CD8-positive, alpha-beta memory T cell (primary cell): Measurements from ENCODE around the gene THBD. TPM values are rescaled to one million over a fixed set of nuclear protein-coding genes. Genes with fewer than 3 reads are reported as not detected.

Experiments used
- CTCF ChIA-PET: fragments of 350-600 bp; sonication (Branson Sonifier 250); formaldehyde crosslinking; loops from one replicate; lab custom pipeline; 2021; ENCODE audit warnings: antibody characterized with exemption; lab: Charles Lee
- POLR2A ChIA-PET: fragments of 350-600 bp; sonication (Branson Sonifier 250); formaldehyde crosslinking; loops from one replicate; lab custom pipeline; 2021; ENCODE audit warnings: antibody characterized with exemption; lab: Charles Lee
- DNase-seq, 5 donors: peaks; one replicate each; pipeline versions ENCODE4 v3.0.0 to v3.0.0-alpha.2; 2020 to 2022; ENCODE audit warnings: mixed read lengths in 1 of 5
- H3K27ac ChIP-seq: one replicate; pipeline ENCODE4 v1.7.0; 2013; ENCODE audit warnings: low read depth, mild to moderate bottlenecking, low read length, moderate library complexity
- H3K27me3 ChIP-seq: 2 replicates; pipeline ENCODE4 v1.7.0; 2013; ENCODE audit warnings: low read length, mild to moderate bottlenecking; ENCODE audit not compliant: insufficient read depth, poor library complexity, severe bottlenecking
- H3K36me3 ChIP-seq: 2 replicates; pipeline ENCODE4 v1.7.0; 2013; ENCODE audit warnings: mild to moderate bottlenecking, low read length, moderate library complexity; ENCODE audit not compliant: insufficient read depth
- H3K4me1 ChIP-seq: 2 replicates; pipeline ENCODE4 v1.7.0; 2013; ENCODE audit warnings: mild to moderate bottlenecking, low read length, moderate library complexity; ENCODE audit not compliant: insufficient read depth
- H3K4me3 ChIP-seq: 2 replicates; pipeline ENCODE4 v1.7.0; 2013; ENCODE audit warnings: mild to moderate bottlenecking, low read length
- H3K9me3 ChIP-seq: 2 replicates; pipeline ENCODE4 v1.7.0; 2013; ENCODE audit warnings: mild to moderate bottlenecking, low read length
- H3K27ac Mint-ChIP-seq, 8 donors: one replicate each; pipeline ENCODE4 v1.8.0; 2020 to 2021; ENCODE audit warnings: mixed read lengths in 8 of 8, mild to moderate bottlenecking in 6 of 8, inconsistent platforms in 3 of 8, moderate library complexity in 3 of 8
- H3K27me3 Mint-ChIP-seq, 2 donors: one replicate each; pipeline ENCODE4 v1.8.0; 2020 to 2021; ENCODE audit warnings: mixed read lengths in 2 of 2, mild to moderate bottlenecking in 1 of 2, moderate library complexity in 1 of 2
- H3K36me3 Mint-ChIP-seq, 3 donors: one replicate each; pipeline ENCODE4 v1.8.0; 2020 to 2021; ENCODE audit warnings: mixed read lengths in 3 of 3, inconsistent platforms in 1 of 3, mild to moderate bottlenecking in 1 of 3
- H3K4me1 Mint-ChIP-seq, 3 donors: one replicate each; pipeline ENCODE4 v1.8.0; 2020 to 2021; ENCODE audit warnings: mixed read lengths in 3 of 3, inconsistent platforms in 1 of 3, mild to moderate bottlenecking in 1 of 3
- H3K4me3 Mint-ChIP-seq, 7 donors: one replicate each; pipeline ENCODE4 v1.8.0; 2020 to 2021; ENCODE audit warnings: mixed read lengths in 7 of 7, mild to moderate bottlenecking in 6 of 7, moderate library complexity in 4 of 7, inconsistent platforms in 2 of 7
- H3K9me3 Mint-ChIP-seq, 5 donors: one replicate each; pipeline ENCODE4 v1.8.0; 2020 to 2022; ENCODE audit warnings: mixed read lengths in 5 of 5, mild to moderate bottlenecking in 3 of 5, moderate library complexity in 2 of 5, inconsistent platforms in 1 of 5
- polyA plus RNA-seq: library from polyadenylated mRNA; unstranded; fragments of 300-500 nt; fragmentation: Illumina TruSeq; gene quantifications from one replicate; pipeline ENCODE4 v1.2.3, GENCODE V29; 2021
- total RNA-seq, 2 experiments: library from RNA; stranded (reverse); gene quantifications; one replicate each; pipeline ENCODE4 v1.2.3, GENCODE V29; 2021

The THBD gene
- total and polyA plus RNA-seq, 3 experiments from 2014 or later, result 0.13 to 0.31 TPM; not detected in 1

DNA sequence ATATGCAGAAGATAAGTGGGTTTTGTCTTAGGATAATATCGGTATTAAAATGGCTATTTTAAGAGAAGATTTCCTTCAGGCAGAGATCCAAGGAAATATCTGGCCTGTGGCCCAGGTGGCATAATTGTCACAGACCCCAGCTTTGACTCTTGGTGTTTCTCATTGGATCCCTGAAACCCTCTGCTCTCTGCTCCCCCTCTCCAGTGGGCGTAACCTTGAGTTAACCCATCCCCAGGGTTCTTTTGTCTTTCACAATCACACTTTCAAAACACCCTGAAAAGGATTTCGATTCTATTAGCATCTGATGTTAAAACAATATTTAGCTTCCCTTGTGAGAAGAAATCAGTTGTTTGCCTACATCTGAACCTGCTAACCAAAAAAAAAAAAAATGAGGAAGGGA lies 7.2 kb downstream of the THBD start:
- no peak overlapping the region for H3K4me3 ChIP-seq
- no peak for DNase-seq
- no peaks in the 10 kb centered on the region for H3K9me3 ChIP-seq
- H3K4me1 ChIP-seq, result no peaks in the 10 kb centered on the region
- no peak overlapping the region for H3K4me3 Mint-ChIP-seq
- no peaks in the 10 kb centered on the region for H3K36me3 ChIP-seq
- ChIA-PET CTCF (no interaction called here), POLR2A (no interaction called here)
- no peaks in the 10 kb centered on the region for H3K36me3 Mint-ChIP-seq
- H3K4me1 Mint-ChIP-seq, result peaks cover 0 to 4% (median 2%) of the 10 kb centered on the region in 3 donors
- peaks cover 0 to 2% (median 0%) of the 10 kb centered on the region in 5 donors for H3K9me3 Mint-ChIP-seq
- H3K27me3 Mint-ChIP-seq, result peaks cover 24 to 35% of the 10 kb centered on the region in 2 donors
- H3K27ac Mint-ChIP-seq, result no peak overlapping the region
- no peak overlapping the region for H3K27ac ChIP-seq
- no peaks in the 10 kb centered on the region for H3K27me3 ChIP-seq

DNA sequence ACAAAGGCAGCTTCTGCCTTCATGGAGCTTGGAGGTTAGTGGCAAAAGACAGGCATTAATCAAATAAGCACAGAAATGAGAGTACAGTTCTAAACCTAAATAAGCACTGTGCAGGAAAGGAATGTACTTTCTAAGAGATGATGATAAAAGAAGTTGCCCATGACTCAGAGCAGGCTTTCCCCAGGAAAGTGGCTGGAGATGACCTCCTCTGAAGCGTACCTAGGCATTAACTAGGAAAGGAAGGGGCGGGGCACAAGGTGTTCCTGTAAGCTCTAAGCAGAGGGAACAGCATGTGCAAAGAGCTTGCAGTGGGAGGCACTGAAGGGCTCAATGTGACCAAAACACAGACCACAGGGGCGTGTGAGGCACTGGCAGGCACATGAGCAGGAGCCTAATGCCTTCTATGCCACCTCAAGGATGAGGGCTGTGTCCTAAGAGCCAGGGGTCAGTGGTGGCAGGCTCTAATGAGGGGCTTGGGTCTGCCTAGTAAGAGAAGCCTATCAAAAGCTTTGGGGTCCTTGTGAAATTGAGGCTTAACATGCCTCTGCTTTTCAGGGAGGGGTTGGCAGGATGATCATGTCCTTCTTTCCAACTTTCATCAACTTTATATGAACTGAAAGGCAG lies 9.5 kb downstream of the THBD start:
- POLR2A ChIA-PET, result no interaction called here
- H3K27me3 ChIP-seq, result no peaks in the 10 kb centered on the region
- CTCF ChIA-PET, result no interaction called here
- peaks cover 0 to 5% (median 0%) of the 10 kb centered on the region in 5 donors for H3K9me3 Mint-ChIP-seq
- H3K27ac Mint-ChIP-seq, result no peak overlapping the region
- no peaks in the 10 kb centered on the region for H3K4me1 ChIP-seq
- no peaks in the 10 kb centered on the region for H3K36me3 Mint-ChIP-seq
- H3K9me3 ChIP-seq, result no peaks in the 10 kb centered on the region
- H3K4me1 Mint-ChIP-seq, result no peaks in the 10 kb centered on the region
- H3K4me3 Mint-ChIP-seq, result no peak overlapping the region
- no peak overlapping the region for H3K27ac ChIP-seq
- H3K27me3 Mint-ChIP-seq, result peaks cover 14 to 29% of the 10 kb centered on the region in 2 donors
- no peak for DNase-seq
- no peak overlapping the region for H3K4me3 ChIP-seq
- no peaks in the 10 kb centered on the region for H3K36me3 ChIP-seq

DNA sequence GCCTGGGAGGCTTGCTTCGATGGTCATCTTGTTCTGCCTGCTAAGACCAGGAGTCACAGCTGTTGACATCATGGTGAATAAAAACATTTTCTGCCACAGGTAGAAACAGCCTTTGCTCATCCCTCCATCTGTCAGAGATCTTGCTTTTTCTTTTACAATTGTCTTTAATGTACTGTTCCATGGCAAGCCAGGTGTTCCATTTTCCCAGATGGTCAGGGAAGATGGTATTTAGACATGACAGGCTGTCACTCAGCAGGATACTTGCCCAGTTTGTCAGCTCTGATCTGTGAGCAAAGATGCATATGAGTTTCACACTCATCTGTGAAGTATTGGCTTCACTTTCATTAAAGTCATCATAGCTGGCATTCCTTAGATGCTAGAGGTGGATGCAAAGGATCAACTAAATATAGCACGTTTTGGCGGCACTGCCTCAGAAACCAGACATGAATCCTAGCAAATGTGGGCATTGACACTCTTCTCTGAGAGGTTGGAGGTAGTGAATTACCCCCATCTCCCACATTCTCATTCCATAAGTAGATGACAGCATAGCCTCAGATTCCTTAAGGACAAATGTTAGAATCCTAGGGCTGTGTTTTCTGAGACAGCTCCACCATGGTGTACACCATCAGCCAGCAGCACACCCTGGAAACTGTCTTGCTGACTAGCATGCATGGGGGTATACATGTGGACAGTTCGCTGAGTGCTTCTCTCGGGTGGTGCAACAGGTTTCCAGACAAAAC lies 10.2 kb downstream of the THBD start:
- Histone ChIP-seq H3K4me1 (no peaks in the 10 kb centered on the region), H3K9me3 (no peaks in the 10 kb centered on the region), H3K27me3 (no peaks in the 10 kb centered on the region), H3K4me3 (no peak overlapping the region), H3K27ac (no peak overlapping the region), H3K36me3 (no peaks in the 10 kb centered on the region)
- H3K4me1 Mint-ChIP-seq, result no peaks in the 10 kb centered on the region
- ChIA-PET POLR2A (no interaction called here), CTCF (no interaction called here)
- DNase-seq, result no peak
- H3K9me3 Mint-ChIP-seq, result peaks cover 0 to 5% (median 0%) of the 10 kb centered on the region in 5 donors
- no peak overlapping the region for H3K27ac Mint-ChIP-seq
- H3K36me3 Mint-ChIP-seq, result no peaks in the 10 kb centered on the region
- H3K27me3 Mint-ChIP-seq, result peaks cover 12 to 26% of the 10 kb centered on the region in 2 donors
- no peak overlapping the region for H3K4me3 Mint-ChIP-seq

DNA sequence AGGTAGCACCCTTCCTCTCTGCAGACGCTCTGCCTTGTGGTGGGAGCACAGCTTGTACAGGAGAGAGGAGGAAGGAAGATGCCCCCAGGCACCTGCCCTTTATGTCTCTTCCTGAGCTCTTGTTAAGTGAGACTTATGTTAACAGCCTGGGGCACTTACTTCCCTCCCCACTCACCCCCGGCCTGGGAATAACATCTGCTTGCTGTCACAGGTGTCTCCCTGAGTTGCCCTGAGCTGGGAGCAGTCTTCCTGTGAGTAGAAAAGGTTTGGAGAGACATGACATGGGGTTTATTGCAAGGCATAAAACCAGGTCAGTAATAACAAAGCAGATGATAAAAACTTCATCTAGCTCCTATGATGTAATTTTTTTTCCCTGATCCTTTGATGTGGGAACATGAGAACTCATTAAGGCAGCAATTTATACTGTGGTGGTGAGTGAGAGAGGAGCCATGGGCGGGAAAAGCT lies 12.4 kb downstream of the THBD start:
- ChIA-PET POLR2A (no interaction called here), CTCF (no interaction called here)
- Histone ChIP-seq H3K27me3 (no peaks in the 10 kb centered on the region), H3K36me3 (no peaks in the 10 kb centered on the region), H3K4me3 (no peak overlapping the region), H3K9me3 (no peaks in the 10 kb centered on the region), H3K27ac (no peak overlapping the region), H3K4me1 (no peaks in the 10 kb centered on the region)
- Mint-ChIP-seq H3K4me3 (no peak overlapping the region), H3K9me3 (peaks cover 0 to 5% (median 0%) of the 10 kb centered on the region in 5 donors), H3K27ac (no peak overlapping the region), H3K36me3 (no peaks in the 10 kb centered on the region), H3K27me3 (peaks cover 13 to 24% of the 10 kb centered on the region in 2 donors), H3K4me1 (no peaks in the 10 kb centered on the region)
- DNase-seq, result no peak

DNA sequence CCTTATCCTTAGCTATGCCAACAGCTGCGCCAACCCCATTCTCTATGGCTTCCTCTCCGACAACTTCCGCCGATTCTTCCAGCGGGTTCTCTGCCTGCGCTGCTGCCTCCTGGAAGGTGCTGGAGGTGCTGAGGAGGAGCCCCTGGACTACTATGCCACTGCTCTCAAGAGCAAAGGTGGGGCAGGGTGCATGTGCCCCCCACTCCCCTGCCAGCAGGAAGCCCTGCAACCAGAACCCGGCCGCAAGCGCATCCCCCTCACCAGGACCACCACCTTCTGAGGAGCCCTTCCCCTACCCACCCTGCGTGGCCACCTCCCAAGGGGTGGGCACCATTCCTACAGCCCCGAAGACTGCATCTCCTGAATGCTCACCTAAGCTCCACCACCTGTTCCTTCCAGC lies 13.1 kb downstream of the THBD start:
- H3K27ac Mint-ChIP-seq, result no peak overlapping the region
- Histone ChIP-seq H3K9me3 (no peaks in the 10 kb centered on the region), H3K4me1 (no peaks in the 10 kb centered on the region), H3K4me3 (no peak overlapping the region), H3K27me3 (no peaks in the 10 kb centered on the region), H3K36me3 (no peaks in the 10 kb centered on the region), H3K27ac (no peak overlapping the region)
- H3K9me3 Mint-ChIP-seq, result peaks cover 0 to 5% (median 0%) of the 10 kb centered on the region in 5 donors
- H3K4me3 Mint-ChIP-seq, result no peak overlapping the region
- no peaks in the 10 kb centered on the region for H3K36me3 Mint-ChIP-seq
- no peaks in the 10 kb centered on the region for H3K4me1 Mint-ChIP-seq
- peaks cover 13 to 24% of the 10 kb centered on the region in 2 donors for H3K27me3 Mint-ChIP-seq
- CTCF ChIA-PET, result no interaction called here
- DNase-seq, result no peak
- POLR2A ChIA-PET, result no interaction called here

DNA sequence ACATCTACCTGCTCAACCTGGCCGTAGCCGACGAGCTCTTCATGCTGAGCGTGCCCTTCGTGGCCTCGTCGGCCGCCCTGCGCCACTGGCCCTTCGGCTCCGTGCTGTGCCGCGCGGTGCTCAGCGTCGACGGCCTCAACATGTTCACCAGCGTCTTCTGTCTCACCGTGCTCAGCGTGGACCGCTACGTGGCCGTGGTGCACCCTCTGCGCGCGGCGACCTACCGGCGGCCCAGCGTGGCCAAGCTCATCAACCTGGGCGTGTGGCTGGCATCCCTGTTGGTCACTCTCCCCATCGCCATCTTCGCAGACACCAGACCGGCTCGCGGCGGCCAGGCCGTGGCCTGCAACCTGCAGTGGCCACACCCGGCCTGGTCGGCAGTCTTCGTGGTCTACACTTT lies 13.7 kb downstream of the THBD start:
- H3K9me3 Mint-ChIP-seq, result peaks cover 0 to 5% (median 0%) of the 10 kb centered on the region in 5 donors
- no peaks in the 10 kb centered on the region for H3K27me3 ChIP-seq
- H3K4me1 Mint-ChIP-seq, result no peaks in the 10 kb centered on the region
- ChIA-PET POLR2A (no interaction called here), CTCF (no interaction called here)
- no peaks in the 10 kb centered on the region for H3K36me3 Mint-ChIP-seq
- no peaks in the 10 kb centered on the region for H3K4me1 ChIP-seq
- no peak overlapping the region for H3K4me3 ChIP-seq
- no peak overlapping the region for H3K27ac Mint-ChIP-seq
- no peaks in the 10 kb centered on the region for H3K36me3 ChIP-seq
- no peaks in the 10 kb centered on the region for H3K9me3 ChIP-seq
- no peak overlapping the region for H3K4me3 Mint-ChIP-seq
- H3K27ac ChIP-seq, result no peak overlapping the region
- H3K27me3 Mint-ChIP-seq, result peaks cover 13 to 24% of the 10 kb centered on the region in 2 donors
- DNase-seq, result no peak

DNA sequence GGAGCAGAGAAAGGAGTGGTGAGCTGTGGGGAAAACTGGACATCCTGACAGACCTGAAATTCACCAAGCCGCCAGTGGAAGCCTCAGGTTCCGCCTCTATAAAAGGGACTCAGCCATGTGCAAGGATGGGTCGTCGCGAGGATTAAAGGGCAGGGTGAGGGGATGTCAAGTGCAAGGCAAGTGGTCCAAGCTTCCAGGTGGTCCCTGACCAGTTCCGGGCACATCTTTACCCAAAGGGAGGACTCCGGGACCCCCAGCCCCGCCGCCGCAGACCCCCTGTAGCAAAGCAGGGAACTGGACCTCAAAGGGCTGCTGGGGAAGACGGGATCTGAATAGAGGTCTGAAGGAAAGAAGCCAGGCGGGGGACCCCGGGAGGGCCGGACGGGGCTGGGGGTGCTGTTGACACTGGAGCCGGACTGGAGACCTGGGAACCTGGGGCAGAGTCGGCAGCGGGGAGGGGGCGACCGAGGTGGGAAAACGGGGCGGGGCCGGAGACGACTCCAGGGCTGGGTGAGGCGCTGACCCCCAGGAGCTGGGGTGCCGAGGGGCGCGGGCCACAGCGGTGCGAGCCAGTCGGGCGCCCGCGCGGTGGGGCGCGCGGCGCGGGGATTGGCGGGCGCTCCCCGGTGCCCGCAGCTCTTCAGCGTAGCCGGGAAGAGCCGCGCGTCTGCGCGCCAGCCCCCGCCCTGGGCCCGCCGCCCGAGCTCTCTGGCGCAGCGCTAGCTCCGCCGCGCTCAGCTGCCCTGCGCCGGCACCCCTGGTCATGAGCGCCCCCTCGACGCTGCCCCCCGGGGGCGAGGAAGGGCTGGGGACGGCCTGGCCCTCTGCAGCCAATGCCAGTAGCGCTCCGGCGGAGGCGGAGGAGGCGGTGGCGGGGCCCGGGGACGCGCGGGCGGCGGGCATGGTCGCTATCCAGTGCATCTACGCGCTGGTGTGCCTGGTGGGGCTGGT lies 14.5 kb downstream of the THBD start, which contains the start of gene SSTR4:
SSTR4 (plus strand) TSS at position 592 of the 951 bp plus-strand sequence; CDS start at position 764, 172 bp downstream.
- no peak within 1 kb of the TSS for H3K4me3 Mint-ChIP-seq
- no peaks in the 10 kb centered on the region for H3K27me3 ChIP-seq
- CTCF ChIA-PET, result no interaction called here
- peaks cover 0 to 5% (median 0%) of the 10 kb centered on the region in 5 donors for H3K9me3 Mint-ChIP-seq
- no peaks in the 10 kb centered on the region for H3K36me3 Mint-ChIP-seq
- H3K27ac ChIP-seq, result no peak within 1 kb of the TSS
- H3K4me1 Mint-ChIP-seq, result no peaks in the 10 kb centered on the region
- no peak within 1 kb of the TSS for H3K27ac Mint-ChIP-seq
- POLR2A ChIA-PET, result no interaction called here
- H3K4me3 ChIP-seq, result no peak within 1 kb of the TSS
- DNase-seq, result no peak
- peaks cover 13 to 24% of the 10 kb centered on the region in 2 donors for H3K27me3 Mint-ChIP-seq
- H3K9me3 ChIP-seq, result no peaks in the 10 kb centered on the region
- no peaks in the 10 kb centered on the region for H3K4me1 ChIP-seq
- no peaks in the 10 kb centered on the region for H3K36me3 ChIP-seq
